HG02981 (cell line): ENCODE measurements around the gene ATF7.

ENCODE experiments used
- ATAC-seq: cut with Tn5 transposase; IDR thresholded peaks from one replicate; pipeline ENCODE4 v1.9.1; 2021; ENCODE audit warnings: mild to moderate bottlenecking, moderate library complexity; ENCODE audit not compliant: unreplicated experiment

The ATF7 gene

DNA sequence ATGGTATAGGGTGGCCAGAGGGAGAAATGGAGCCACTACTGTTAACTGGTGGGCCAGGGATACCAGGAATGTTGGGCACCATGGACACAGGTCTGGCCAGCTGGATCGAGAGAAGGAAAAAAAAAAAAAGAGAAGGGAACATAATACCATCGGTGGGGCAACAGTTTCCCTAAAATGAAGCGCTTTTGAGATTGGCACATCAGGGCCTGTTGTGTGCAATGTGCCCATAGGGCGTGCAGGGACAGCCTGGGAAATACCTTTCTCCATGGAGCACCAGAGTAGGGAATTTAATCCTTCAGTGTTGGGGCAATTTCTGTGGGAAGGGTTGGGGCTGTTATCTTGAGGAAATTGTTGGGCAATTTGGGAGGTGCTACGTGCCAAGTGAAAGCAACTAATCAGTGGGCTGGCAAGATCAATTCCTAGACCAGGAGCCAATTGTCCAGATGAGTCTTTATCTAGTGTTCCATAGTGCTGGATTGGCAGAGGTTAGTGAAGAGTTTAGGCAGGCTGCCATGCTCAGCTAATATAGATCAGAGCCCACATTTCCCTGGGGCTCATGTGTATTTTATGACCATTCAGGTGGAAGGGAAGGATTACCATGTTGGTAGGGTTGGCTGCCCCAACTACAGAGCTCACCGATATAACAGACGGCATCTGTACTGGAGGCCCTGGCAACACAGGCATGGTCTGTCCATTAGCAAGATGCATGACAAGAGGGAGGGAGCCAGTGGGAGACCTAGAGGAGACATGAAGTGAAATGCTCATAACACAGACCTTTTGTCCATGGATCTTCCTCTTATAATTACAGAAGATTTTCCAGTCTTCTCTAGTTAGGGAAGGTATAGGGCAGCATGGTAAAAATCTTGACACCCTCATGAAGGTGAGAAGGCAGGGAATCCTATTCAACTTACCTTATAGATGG lies 93.4 kb downstream of the ATF7 start:
- ATAC-seq = no peak

DNA sequence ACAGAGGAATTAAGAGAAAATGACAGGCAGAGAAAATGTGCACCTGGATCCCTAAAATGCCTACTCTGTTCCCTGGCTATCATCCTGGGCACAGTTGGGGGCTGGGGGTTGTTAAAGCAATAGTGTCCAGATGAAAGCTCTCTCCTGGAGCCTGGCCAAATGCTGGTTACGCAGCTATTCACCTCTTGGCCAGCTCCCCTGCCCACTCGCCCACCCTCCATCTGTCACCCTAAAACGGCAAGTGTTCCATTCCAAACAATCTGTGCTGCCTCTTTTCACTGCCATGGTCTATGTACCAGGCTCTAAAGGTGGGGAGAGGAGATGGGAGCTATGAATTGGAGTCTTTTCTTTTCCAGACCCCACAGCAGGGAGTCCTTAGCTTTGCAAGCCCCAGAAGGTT lies 94.2 kb downstream of the ATF7 start:
- ATAC-seq = no peak

DNA sequence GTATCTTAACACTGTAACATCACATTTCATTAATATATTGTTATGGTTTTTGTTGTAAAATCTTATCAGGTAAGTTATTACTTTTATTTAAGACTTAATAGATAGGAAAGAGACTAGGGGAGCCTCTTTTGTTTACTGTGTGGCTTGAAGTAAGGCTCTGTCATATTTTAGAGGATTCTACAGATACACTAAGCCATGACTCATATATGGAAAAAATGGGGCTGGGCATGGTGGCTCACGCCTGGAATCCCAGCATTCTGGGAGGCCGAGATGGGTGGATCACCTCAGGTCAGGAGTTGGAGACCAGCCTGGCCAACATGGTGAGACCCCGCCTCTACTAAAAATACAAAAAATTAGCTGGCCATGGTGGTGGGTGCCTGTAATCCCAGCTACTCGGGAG lies 95.3 kb downstream of the ATF7 start:
- no peak for ATAC-seq

DNA sequence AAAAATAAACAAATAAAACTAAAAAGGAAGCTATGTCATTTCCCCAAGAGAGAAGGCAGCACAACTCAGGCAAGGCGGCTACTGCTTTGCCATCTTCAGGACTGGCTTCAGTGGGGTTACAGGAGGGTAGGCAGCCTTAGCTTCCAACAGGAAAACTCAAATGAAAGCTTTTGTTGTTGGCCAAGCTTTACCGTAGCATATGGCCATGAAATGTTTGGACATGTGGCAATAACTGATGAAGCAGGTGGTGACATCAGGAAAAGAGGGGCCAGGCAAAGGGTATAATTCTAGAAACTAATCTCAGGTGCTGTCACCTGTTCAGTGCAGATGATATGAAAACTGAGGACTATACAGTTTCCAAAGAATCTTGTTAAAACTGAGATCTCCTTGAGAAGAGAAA lies 96.1 kb downstream of the ATF7 start:
- ATAC-seq = no peak

DNA sequence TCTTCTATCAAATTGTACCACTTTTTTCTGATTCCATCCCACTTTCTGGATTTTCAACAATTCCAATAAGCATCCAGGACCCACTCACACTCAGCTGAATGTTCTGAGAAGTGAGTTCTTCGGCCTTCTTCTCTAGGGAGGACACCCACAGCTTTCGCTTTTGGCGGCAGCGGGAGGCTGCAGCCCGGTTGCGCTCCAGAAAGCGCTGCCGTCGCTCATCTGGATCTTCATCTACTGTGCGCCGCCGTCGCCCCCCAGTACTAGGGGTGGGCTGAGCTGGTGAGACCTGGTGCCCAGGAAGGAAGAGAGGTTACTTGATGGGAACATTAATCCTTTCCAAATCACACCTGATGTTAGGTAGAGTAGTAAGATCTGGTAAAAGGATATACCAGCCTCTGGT lies 101.7 kb downstream of the ATF7 start:
- no peak for ATAC-seq

DNA sequence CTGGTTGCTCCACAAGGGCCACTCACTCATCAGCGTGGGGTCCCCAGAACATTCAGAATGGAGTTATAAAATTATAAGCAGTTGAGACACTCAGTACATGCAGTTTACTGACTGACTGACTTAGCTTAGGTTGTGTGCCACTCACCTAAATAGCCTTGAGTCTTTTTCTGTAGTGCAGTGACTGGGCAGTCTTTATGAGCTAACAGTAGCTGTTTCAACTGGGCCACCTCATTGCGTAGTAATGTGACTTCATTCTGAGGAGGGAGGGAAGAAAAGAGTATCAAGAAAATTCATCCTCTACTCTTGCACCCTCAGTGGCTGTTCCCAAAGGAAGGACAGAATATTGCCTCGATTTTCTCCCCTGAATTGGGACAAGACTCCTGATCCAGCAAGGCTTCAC lies 103.1 kb downstream of the ATF7 start:
- ATAC-seq = no peak

DNA sequence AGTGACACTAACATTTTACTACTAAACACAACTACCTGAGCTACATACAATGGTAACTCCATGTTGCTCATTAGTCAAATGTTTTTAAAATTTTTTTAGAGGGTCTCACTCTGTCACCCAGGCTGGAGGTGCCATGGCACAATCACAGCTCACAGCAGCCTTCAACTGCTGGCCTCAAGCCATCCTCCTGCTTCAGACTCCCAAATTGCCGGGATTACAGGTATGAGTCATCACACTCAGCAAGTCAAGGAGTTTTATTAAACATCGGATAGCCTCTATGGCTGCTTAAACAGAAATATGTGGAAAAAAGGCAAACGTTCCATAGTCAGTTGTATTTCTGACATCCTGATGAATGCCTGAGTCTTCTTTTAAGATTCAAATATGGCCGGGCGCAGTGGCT lies 107.8 kb downstream of the ATF7 start:
- ATAC-seq = no peak

DNA sequence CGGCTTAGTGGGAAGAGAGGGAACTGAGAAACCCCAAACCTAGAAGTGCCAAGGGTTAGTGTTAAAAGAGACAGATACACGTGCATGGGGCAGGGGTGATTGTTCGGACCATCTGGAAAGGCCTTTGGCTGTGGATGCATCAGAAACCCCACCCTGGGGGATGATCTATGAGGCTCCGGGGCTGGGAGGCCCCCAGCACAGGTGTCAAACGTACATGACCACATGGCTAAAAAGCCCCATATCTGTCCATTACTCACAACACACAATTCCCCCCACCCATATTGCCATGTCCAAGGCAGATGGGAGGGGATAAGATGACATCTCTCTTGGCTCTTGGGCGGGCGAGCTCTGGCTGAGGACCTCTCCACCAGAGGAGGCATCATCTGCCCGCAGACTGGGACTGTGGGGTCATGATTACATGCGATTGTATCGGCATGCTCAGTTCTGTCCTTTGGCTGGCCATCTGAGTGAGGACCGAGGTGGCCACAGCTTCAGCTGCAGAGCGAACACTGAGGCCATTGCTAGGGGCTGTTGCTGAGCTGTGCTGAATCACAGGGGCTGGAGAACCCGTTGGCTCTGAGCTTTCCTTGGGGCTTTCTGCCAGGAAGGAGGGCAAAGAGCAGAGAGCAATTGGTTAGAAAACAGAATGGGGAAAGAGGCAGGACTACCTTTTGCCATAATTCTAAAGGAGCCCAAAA lies 109.3 kb downstream of the ATF7 start:
- no peak for ATAC-seq

DNA sequence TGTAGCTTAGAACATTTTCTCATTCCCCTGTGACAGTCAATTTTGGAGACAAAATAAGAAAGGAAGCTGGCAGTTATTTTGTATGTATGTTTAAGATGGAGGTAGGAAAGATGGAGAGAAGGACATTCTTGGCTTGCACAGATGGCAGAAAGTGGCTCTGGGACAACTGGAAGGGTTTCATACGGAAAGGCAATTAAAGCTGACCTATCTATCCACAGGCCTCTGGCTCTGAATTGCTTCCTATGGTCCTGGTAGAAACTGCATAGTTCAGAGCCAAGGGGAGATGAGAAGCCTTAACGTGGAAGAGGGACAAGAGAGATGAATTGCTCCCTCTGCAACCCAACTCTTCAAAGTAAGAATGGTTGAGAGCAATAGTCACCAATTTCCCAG lies 110.9 kb downstream of the ATF7 start:
- ATAC-seq = no peak

DNA sequence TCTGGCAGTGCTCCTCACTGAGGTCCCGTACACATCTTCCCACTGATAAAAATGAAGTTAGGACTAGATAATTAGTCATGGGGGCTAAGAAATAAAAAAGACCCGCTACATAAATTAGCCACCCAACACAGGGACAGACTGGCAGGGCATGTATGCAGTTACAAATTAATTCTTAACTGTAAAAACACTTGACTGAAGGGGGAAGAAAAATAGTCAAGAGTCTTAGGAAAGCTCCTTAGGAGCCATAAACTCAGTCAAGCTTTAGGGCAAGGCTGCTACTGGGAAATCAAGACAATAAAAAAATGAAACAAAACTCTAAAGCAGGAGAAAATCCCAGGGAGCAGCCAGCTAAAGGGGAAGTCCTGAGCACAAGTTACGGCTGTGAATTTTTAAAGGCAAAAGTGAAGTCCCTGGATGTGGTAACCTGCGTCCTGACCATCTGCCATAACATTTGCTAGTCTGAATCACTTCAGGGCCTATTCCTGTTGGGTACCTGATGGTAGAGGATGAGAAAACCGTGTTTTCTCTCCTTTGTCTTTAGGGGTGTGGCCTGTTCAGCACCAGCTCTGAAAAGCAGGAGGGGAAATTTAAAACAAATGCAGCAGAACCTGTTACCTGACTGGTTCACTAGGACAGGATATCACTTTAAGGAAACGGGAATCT lies 111.4 kb downstream of the ATF7 start:
- ATAC-seq = no peak

DNA sequence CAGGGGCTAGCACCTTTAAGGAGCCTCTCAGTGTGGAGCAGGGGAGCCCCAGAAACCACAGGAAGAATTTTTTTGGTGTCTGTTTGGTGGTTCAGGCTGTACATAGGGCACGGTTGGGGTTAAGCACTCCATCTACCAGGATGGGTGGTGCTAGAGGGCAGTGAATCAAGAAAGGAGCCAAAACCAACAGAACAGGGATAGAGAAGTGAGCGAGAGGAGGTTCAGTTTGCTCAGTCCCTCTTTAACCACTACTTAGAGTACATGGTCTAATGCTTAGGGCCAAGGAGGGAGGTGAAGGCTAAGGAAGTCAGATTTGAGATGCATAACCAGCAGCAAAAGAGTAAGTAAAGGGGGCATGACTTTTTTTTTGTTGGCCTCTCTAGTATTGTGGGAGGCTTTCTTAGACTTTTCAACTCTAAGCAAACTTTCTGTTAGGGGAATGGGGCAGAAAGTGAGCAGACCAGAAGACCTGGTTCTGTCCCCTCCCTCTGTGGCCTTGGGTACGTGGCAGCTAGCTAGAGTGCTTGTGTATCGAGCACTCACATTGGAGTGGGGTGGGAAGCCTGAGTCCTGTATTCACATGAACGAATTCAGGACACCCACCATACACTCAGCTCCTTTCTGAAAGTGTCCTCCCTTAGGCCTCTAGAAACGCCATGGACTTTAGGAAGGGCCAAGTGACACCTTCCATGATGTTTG lies 112.3 kb downstream of the ATF7 start:
- no peak for ATAC-seq

DNA sequence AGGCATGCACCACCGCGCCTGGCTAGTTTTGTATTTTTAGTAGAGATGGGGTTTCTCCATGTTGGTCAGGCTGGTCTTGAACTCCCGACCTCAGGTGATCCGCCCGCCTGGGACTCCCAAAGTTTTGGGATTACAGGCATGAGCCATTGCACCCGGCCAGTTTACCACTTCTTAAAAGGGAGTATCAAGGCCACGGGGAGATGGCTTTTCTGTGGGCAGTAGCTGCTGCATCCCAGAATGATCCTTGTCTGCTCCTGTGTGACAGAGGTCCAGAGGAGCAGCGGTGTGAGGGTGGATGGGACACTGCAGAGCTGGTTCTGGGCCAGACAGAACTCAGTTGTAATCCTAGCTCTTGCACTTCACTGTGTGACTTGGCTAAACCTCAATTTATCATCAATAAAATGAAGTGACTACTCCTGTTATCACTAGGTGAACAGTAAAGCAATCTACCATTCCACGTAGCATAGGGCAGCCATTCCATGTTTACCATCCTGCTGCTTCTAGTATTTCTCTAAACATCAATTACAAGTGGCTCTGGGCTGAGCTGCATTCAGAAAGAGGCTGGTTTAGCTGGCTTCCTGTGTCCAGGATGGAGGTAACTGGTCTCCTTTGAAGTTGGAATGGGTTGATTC lies 115.9 kb downstream of the ATF7 start:
- ATAC-seq = no peak

DNA sequence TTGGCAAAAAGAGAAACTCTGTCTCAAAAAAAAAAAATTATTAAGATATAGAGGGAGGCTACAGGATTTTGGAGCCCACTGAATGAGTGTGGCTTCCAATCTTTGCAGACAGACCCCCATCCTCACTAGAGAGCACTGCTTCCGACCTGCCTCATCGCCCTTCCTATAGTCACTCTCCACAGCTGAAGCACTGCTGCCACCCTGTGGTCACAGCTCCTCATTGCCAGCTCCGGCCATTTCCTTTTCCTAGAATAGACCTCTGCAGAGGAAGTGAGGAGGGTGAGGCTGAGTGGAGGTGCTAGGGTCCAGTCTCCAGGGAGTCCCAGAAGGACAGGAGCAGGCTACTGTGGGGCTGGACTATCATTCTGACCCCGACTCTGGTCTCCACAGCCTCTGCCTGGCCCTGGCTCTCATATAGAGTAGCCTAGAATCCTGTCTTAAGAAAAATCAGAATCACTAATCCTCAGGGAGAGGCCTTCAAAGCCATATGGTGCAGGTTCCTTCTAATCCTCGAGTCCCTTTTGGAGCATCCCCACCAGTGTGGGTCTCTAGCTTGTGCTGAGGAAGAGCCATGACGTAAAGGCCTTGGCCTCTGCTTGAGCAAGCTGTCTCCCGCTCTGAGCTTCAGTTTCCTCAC lies 117.5 kb downstream of the ATF7 start:
- ATAC-seq = peak; percentile 74

DNA sequence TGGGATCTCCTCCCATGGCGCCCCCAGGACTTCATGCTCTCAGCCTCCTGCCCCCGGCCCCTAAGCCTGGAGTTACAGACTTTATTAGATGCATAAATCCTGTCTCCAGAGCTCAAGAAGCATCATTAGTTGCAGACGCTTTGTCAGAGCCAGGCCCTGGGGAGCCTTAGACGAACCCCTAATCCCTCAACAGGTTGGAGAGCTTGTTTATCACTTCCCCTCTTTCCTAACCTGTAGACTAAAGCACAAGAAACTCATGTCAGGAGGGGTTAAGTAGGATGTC lies 118.6 kb downstream of the ATF7 start:
- no peak for ATAC-seq

DNA sequence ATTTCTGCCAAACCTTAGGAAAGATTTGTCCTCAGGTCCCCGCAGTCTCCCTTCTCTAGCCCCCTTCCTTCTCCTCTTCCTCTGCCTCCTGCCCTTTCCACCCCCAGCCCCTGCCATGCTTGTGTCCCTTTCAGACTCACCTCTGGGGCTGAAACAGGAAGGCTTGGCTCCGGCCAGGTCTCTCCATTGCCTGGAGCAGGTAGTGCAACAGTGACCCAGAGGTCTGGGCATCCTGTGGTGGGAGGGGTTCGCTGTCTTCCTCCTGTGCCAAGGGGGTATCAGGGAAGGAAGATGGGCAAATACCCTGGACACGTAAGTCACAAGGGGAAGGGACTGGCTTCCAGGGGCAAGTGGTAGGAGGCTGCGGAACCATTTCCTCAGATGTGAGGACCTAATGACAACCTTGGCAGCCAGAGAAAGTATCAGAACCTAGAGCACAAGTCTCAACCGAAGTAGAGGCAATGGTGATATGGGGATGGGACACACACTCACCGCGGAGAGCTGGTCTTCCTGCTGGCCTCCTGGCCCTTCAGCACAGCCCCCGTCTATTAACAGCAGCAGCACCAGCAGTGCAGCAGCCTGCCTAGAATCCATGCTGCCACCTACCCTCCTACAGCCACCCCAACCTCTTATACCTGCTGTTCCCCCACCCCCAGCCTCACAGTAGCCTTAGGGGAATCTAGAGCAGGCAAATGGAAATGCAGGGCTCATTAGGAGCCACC lies 119.1 kb downstream of the ATF7 start, which contains the start of gene NPFF:
Gene NPFF (minus strand): TSS at position 604 of the 722 bp plus-strand sequence. CDS start 10 bp downstream, at position 594.
- ATAC-seq = no peak

DNA sequence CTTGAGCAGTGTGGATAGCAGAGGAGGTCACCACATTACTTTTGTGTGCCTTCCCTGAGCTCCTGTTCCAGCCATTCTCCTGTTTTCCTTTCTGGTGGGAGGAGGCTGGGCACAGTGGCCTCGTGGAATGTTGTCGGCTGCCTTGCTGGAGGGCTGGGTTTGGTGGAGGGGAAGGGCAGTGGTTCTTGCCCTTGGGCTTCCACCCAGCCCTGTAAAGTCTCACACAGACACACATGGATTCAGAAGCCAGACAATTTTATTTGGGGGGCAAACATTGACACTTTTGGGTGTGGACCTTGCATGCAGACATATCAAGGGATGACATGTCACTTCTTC lies 119.8 kb downstream of the ATF7 start:
- ATAC-seq = no peak

DNA sequence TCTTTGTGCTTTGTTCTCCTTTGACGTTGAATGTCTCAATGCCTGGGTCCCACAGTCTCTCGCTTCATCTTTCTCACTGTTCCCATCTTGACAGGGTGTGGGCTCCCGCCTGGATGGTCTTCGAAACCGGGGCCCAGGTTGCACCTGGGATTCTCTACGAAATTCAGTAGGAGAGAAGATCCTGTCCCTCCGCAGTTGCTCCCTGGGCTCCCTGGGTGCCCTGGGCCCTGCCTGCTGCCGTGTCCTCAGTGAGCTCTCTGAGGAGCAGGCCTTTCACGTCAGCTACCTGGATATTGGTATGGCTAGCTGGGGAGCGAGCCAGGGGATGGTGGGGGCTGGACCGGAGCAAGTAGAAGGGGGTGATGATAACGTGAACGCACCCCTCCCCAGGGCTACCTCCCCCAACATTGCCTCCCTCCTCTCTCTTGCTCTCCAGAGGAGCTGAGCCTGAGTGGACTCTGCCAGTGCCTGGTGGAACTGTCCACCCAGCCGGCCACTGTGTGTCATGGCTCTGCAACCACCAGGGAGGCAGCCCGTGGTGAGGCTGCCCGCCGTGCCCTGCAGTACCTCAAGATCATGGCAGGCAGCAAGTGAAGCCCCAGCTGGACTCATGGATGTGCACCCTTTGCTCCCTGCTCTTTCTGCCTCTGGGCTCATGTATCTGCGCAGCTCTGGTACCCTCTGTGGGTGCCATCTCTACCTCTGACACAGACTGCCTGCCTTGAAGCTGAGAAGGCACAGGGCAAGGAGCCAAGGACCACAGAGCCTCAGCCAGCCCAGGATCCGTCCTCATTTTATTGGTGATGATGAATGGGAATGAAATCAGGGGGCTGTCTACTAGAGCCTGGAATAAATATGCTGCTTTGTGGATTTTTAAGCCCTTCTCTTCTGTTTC lies 120.4 kb downstream of the ATF7 start:
- no peak for ATAC-seq

DNA sequence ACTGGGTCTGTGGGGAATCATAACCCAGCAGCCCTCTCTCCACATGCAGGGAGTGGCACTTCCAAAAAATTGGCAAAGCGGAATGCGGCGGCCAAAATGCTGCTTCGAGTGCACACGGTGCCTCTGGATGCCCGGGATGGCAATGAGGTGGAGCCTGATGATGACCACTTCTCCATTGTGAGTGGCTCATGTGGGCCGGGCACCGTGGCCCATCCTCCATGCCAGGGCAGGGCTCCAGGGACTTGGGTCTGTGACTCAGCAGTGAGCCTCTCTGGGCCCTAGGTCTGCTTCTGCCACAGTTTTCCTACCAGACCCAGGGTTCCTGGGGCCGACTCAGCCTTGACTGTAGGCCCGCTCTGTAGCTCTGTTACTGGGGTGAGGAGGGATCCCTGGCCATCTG lies 121.1 kb downstream of the ATF7 start:
- ATAC-seq = no peak
